Kidney (tissue), 14 donors: Measurements from ENCODE around the gene ZNF182. TPM values are rescaled to one million over a fixed set of nuclear protein-coding genes. Genes with fewer than 3 reads are reported as not detected.

Experiments
- DNase-seq, 5 donors: peaks; one replicate each; pipeline ENCODE4 v3.0.0-alpha.2; 2013 to 2020
- FAIRE-seq: peaks from 2 replicates; lab custom pipeline; 2012; peaks lifted over from hg19 to GRCh38; lab: Jason Lieb, UNC
- H3K27ac ChIP-seq, 2 donors: one replicate each; pipeline ENCODE4 v1.7.0; 2013; ENCODE audit warnings: low read depth in 2 of 2, low read length in 2 of 2, inconsistent platforms in 1 of 2
- H3K27me3 ChIP-seq: one replicate; pipeline ENCODE4 v1.7.1; 2013; ENCODE audit warnings: low read length, inconsistent platforms; ENCODE audit not compliant: control insufficient read depth, insufficient read depth
- H3K36me3 ChIP-seq, 3 donors: one replicate each; pipeline versions ENCODE4 v1.7.0 to v1.7.1; 2013; ENCODE audit warnings: low read length in 3 of 3, control low read depth in 1 of 3, inconsistent platforms in 1 of 3; ENCODE audit not compliant: insufficient read depth in 3 of 3, control insufficient read depth in 2 of 3
- H3K4me1 ChIP-seq, 3 donors: one replicate each; pipeline versions ENCODE4 v1.7.0 to v1.7.1; 2013; ENCODE audit warnings: low read length in 3 of 3, inconsistent platforms in 1 of 3, low read depth in 1 of 3; ENCODE audit not compliant: control insufficient read depth in 2 of 3, insufficient read depth in 2 of 3
- H3K4me3 ChIP-seq, 3 donors: one replicate each; pipeline versions ENCODE4 v1.7.0 to v1.8.1; 2013; ENCODE audit warnings: low read length in 3 of 3, control low read depth in 1 of 3, inconsistent platforms in 1 of 3
- H3K9ac ChIP-seq, 3 donors: one replicate each; pipeline versions ENCODE4 v1.7.0 to v1.7.1; 2013; ENCODE audit warnings: low read length in 3 of 3, control low read depth in 1 of 3, inconsistent platforms in 1 of 3
- H3K9me3 ChIP-seq, 3 donors: one replicate each; pipeline versions ENCODE4 v1.7.0 to v1.7.1; 2013; ENCODE audit warnings: low read length in 3 of 3, control low read depth in 1 of 3, inconsistent platforms in 1 of 3; ENCODE audit not compliant: control insufficient read depth in 2 of 3, insufficient read depth in 1 of 3
- intact Hi-C: fragments of 100-400 bp; cut with DNase I; formaldehyde crosslinking; loops from one replicate; pipeline ENCODE4 v1.11.1; 2022
- polyA plus RNA-seq: library from polyadenylated mRNA; stranded (reverse); fragments of 350-450 nt; fragmentation: Illumina TruSeq; extraction: RNeasy Lipid Tissue Mini Kit (QIAGEN cat#74804); gene quantifications from one replicate; pipeline ENCODE4 v1.2.3, GENCODE V29; 2014; ENCODE audit warnings: low read depth, low replicate concordance; ENCODE audit not compliant: insufficient read depth
- total RNA-seq: library from RNA; stranded (reverse); fragmentation: NEBNext Ultra II Directional; extraction: Animal tissue kit (Norgen Biotek cat#: 25700); gene quantifications from one replicate; pipeline ENCODE4 v1.2.1, GENCODE V29; 2021
- TF ChIP-seq, protein P1 (sequence below): IDR thresholded peaks from 3 replicates; pipeline ENCODE4 v1.5.1; 2012; ENCODE audit warnings: mild to moderate bottlenecking, moderate library complexity, borderline replicate concordance; ENCODE audit not compliant: insufficient read depth; ENCODE audit errors: extremely low read depth
- donor health status: control.
- donor health status: control.
- donor health status: control.
- donor health status: control.
- donor health status: control.
- donor health status: DM: yes; HTN: yes; CAD: no.
- donor health status: Normal renal cell carcinoma (clear cell type).

ZNF182 gene
- total and polyA plus RNA-seq, 2 donors from 2014 or later: 3.2 to 5.8 TPM

GRCh38 chrX:48001260-48001659 is 2.5 kb downstream of the ZNF182 start:
- no peak overlapping the region for H3K27ac ChIP-seq
- no peaks in the 10 kb centered on the region for H3K9me3 ChIP-seq
- DNase-seq (no peak), FAIRE-seq (no peak)
- intact Hi-C loops: no loop called here
- H3K27me3 ChIP-seq: no peaks in the 10 kb centered on the region
- TF ChIP-seq, protein P1, sequence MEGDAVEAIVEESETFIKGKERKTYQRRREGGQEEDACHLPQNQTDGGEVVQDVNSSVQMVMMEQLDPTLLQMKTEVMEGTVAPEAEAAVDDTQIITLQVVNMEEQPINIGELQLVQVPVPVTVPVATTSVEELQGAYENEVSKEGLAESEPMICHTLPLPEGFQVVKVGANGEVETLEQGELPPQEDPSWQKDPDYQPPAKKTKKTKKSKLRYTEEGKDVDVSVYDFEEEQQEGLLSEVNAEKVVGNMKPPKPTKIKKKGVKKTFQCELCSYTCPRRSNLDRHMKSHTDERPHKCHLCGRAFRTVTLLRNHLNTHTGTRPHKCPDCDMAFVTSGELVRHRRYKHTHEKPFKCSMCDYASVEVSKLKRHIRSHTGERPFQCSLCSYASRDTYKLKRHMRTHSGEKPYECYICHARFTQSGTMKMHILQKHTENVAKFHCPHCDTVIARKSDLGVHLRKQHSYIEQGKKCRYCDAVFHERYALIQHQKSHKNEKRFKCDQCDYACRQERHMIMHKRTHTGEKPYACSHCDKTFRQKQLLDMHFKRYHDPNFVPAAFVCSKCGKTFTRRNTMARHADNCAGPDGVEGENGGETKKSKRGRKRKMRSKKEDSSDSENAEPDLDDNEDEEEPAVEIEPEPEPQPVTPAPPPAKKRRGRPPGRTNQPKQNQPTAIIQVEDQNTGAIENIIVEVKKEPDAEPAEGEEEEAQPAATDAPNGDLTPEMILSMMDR: no peak
- H3K9ac ChIP-seq: no peak overlapping the region
- H3K4me1 ChIP-seq: no peaks in the 10 kb centered on the region
- no peak overlapping the region for H3K4me3 ChIP-seq
- peaks cover 0 to 2% (median 0%) of the 10 kb centered on the region in 3 donors for H3K36me3 ChIP-seq

- TF ChIP-seq, protein P1: no peak
- Histone ChIP-seq H3K9me3 (no peaks in the 10 kb centered on the region), H3K4me1 (no peaks in the 10 kb centered on the region), H3K9ac (no peak overlapping the region), H3K27me3 (no peaks in the 10 kb centered on the region), H3K36me3 (peaks cover 0 to 7% (median 0%) of the 10 kb centered on the region in 3 donors), H3K4me3 (no peak overlapping the region), H3K27ac (no peak overlapping the region)
- FAIRE-seq (no peak), DNase-seq (no peak)
- intact Hi-C loops: no loop called here
Observed at GRCh38 chrX:47992669-47993068, 11.1 kb downstream of the ZNF182 start.

DNA sequence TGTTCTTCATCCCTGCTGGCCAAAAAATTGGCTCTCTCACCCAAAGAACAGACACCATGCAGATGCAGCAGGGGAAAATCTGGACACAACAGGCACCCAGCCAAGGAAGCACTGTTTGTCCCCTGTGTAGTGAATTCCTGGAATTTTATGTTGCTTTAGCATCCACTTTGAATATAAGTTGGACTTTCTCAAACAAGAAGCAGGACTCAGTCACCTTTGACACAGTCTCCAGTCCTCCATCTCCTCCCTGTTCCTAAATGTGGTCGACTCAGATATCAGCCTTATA is 11.8 kb downstream of the ZNF182 start:
- DNase-seq: no peak
- Histone ChIP-seq H3K9ac (no peak overlapping the region), H3K4me3 (no peak overlapping the region), H3K36me3 (peaks cover 0 to 13% (median 0%) of the 10 kb centered on the region in 3 donors), H3K4me1 (no peaks in the 10 kb centered on the region), H3K27ac (no peak overlapping the region), H3K9me3 (no peaks in the 10 kb centered on the region), H3K27me3 (no peaks in the 10 kb centered on the region)
- intact Hi-C loops: no loop called here
- TF ChIP-seq, protein P1: no peak
- FAIRE-seq: no peak

GRCh38 chrX:47991263-47992094 is 12.3 kb downstream of the ZNF182 start:
- H3K27me3 ChIP-seq: no peaks in the 10 kb centered on the region
- TF ChIP-seq, protein P1: no peak
- peaks cover 0 to 13% (median 0%) of the 10 kb centered on the region in 3 donors for H3K36me3 ChIP-seq
- DNase-seq: no peak
- intact Hi-C loops: no loop called here
- H3K4me1 ChIP-seq: no peaks in the 10 kb centered on the region
- H3K27ac ChIP-seq: no peak overlapping the region
- H3K9me3 ChIP-seq: no peaks in the 10 kb centered on the region
- no peak overlapping the region for H3K9ac ChIP-seq
- no peak for FAIRE-seq
- H3K4me3 ChIP-seq: no peak overlapping the region
